ENCODE results near the gene UBA3. TPM values are rescaled to one million over a fixed set of nuclear protein-coding genes. Genes with fewer than 3 reads are reported as not detected.

Gene UBA3
- total RNA-seq = 65.1 and 69.1 TPM in 2 replicates

GRCh38 chr3:69080233-69080920 is at the start of gene UBA3:
TSS of gene UBA3 (minus strand) at chr3:69080365. CDS start at chr3:69080353, 12 bp downstream.
- DNase-seq (ENCODE audit: low read depth) = no peak
- no peak for TF ChIP-seq CTCF (conservative IDR thresholded peaks at IDR 0.05; ENCODE audit: low read depth, low read length)
- H3K4me3 ChIP-seq (ENCODE audit: low read depth, low read length) = peak within 1 kb of the TSS; percentile 86

- no peak overlapping the region for H3K4me3 ChIP-seq (ENCODE audit: low read depth, low read length)
- DNase-seq (ENCODE audit: low read depth) = no peak
- TF ChIP-seq CTCF (conservative IDR thresholded peaks at IDR 0.05; ENCODE audit: low read depth, low read length) = no peak
These were observed 49.4 kb upstream of the UBA3 start for GRCh38 chr3:69129531-69129930.

GRCh38 chr3:69128509-69128908 is 48.3 kb upstream of the UBA3 start:
- no peak overlapping the region for H3K4me3 ChIP-seq (ENCODE audit: low read depth, low read length)
- TF ChIP-seq CTCF (conservative IDR thresholded peaks at IDR 0.05; ENCODE audit: low read depth, low read length) = no peak
- no peak for DNase-seq (ENCODE audit: low read depth)

GRCh38 chr3:69126999-69127398 is 46.8 kb upstream of the UBA3 start:
- no peak for DNase-seq (ENCODE audit: low read depth)
- no peak overlapping the region for H3K4me3 ChIP-seq (ENCODE audit: low read depth, low read length)
- no peak for TF ChIP-seq CTCF (conservative IDR thresholded peaks at IDR 0.05; ENCODE audit: low read depth, low read length)

GRCh38 chr3:69126216-69126615 is 46.1 kb upstream of the UBA3 start:
- DNase-seq (ENCODE audit: low read depth) = no peak
- H3K4me3 ChIP-seq (ENCODE audit: low read depth, low read length) = no peak overlapping the region
- TF ChIP-seq CTCF (conservative IDR thresholded peaks at IDR 0.05; ENCODE audit: low read depth, low read length) = no peak

- TF ChIP-seq CTCF (conservative IDR thresholded peaks at IDR 0.05; ENCODE audit: low read depth, low read length) = no peak
- no peak within 1 kb of the TSS for H3K4me3 ChIP-seq (ENCODE audit: low read depth, low read length)
- no peak for DNase-seq (ENCODE audit: low read depth)
These were observed 42.2 kb upstream of the UBA3 start, which contains the start of gene LMOD3 for GRCh38 chr3:69122403-69122802. TSS of gene LMOD3 (minus strand) at chr3:69122595. CDS start at chr3:69122386, 209 bp downstream.

- no peak for TF ChIP-seq CTCF (conservative IDR thresholded peaks at IDR 0.05; ENCODE audit: low read depth, low read length)
- H3K4me3 ChIP-seq (ENCODE audit: low read depth, low read length) = no peak overlapping the region
- no peak for DNase-seq (ENCODE audit: low read depth)
These were observed 41.8 kb upstream of the UBA3 start for GRCh38 chr3:69121950-69122349.

Data from epithelial cell of proximal tubule (primary cell).